ENCODE results near the gene TSGA10.
"Not testable (repeated sequence)": the region's sequence is repeated elsewhere in the genome, so short reads cannot be mapped to it uniquely, and the experiment has no call there.

TSGA10 gene, protein sequence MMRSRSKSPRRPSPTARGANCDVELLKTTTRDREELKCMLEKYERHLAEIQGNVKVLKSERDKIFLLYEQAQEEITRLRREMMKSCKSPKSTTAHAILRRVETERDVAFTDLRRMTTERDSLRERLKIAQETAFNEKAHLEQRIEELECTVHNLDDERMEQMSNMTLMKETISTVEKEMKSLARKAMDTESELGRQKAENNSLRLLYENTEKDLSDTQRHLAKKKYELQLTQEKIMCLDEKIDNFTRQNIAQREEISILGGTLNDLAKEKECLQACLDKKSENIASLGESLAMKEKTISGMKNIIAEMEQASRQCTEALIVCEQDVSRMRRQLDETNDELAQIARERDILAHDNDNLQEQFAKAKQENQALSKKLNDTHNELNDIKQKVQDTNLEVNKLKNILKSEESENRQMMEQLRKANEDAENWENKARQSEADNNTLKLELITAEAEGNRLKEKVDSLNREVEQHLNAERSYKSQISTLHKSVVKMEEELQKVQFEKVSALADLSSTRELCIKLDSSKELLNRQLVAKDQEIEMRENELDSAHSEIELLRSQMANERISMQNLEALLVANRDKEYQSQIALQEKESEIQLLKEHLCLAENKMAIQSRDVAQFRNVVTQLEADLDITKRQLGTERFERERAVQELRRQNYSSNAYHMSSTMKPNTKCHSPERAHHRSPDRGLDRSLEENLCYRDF

DNA sequence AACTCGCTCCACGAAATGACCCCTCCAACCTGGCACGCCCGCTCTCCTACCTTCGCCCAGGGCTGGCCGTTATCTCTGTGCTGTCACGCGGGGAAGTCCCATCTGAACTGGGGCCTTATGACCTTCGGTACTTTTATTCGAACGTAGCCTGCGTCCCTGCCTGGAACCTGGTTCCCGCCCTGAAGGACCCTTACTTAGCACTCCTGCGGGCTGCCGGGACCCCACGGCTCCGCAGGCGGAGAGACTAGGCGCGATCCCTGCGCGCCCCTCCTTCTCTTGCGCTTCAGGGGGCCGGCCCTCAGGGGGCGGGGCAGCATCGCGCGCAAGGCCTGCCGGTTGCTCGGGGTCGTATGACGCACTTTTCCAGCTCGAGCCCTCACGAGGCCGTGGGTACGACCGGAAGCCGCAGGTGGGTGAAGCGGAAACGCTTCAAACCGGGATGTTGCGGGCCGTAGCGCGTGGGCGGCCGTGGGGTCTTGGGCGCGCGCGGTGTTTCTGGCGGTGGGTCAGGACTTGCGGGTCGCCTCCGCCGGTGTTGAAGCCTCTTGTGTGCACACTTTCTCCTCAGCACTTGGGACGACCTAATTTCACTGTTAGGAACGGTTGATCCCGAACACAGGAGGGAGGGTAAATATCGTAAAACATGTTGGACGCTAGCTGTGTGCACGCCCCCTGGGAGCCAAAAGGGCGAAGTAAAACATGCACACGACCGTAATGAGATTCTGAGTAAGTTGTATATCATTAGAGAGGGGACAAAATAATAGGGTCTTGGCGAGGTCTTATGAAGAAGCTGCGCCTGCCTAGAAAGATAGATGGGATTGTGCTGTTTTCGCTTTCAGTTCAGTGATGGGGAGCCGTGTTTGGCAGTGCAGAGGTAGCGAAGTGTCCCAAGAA, at the start of gene TSGA10, which contains the start of gene LIPT1:
TSS of gene TSGA10 (minus strand) at position 300 of the 894 bp plus-strand sequence. CDS start 45,503 bp downstream, outside the sequence.
TSS of gene LIPT1 (plus strand) at position 325 of the 894 bp plus-strand sequence. CDS start 6,991 bp downstream, outside the sequence.
- peak; percentile 65 for DNase-seq (ENCODE audit: low read depth, low spot score)

DNA sequence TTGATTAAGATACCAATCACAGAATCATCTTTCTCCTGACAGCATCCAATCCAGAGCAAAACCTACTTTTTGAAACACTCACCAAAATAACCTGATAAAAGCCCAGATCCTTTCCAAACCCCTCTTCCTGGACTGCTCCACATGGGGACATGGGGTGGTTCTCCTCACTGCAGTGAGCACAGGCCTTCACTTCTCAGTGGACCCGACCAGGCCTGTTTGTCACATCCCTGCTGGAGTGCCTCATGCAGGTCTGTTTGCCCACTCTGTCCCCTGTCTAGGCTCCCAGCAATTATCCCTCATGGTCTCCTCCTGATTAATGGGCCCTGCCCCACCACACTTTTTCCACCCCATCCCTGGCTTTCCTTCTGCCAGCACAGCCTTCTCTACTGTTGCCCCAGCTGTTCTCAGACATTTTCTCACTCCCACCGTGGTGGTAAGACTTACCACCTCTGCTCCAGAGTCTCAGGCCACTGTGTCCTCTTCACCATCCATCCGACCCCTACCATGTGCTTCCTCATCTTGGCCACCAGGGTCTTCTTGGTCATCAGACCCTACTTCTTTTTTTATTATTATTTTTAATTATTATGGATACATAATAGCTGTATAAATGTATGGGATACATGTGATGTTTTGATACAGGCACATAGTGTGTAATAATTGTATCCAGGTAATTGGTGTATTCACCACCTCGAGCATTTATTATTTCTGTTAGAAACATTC, 47.4 kb upstream of the TSGA10 start:
- DNase-seq (ENCODE audit: low read depth, low spot score): no peak

DNA sequence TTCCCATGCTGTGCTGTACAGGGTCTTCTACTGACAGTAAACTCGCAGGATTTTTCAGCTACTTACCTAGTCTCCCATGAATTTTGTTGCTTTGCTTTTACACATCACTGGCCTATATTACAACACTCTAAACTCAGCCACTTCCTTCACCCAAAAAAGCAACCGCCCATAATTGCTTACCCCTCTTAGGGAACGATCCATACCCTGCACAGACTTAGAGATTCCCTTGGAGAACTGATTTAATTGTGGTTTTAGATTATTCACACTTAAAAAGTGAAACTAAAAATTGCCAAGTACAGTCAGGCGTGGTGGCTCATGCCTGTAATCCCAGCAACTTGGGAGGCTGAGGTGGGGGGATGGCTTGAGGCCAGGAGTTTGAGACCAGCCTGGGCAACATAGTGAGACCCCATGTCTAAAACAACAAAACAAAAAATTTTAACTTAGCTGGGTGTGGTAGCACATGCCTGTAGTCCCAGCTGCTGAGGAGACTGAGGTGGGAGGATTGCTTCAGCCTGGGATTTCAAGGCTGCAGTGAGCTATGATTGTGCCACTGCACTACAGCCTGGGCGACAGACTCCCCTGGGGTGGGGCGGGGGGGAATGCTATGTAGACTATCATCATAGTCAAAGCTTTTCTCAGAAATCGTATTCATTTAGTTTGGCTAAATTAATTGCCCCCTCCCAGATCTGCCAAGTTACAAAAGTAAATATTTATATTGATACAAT, 45.5 kb upstream of the TSGA10 start:
- no peak for DNase-seq (ENCODE audit: low read depth, low spot score)

DNA sequence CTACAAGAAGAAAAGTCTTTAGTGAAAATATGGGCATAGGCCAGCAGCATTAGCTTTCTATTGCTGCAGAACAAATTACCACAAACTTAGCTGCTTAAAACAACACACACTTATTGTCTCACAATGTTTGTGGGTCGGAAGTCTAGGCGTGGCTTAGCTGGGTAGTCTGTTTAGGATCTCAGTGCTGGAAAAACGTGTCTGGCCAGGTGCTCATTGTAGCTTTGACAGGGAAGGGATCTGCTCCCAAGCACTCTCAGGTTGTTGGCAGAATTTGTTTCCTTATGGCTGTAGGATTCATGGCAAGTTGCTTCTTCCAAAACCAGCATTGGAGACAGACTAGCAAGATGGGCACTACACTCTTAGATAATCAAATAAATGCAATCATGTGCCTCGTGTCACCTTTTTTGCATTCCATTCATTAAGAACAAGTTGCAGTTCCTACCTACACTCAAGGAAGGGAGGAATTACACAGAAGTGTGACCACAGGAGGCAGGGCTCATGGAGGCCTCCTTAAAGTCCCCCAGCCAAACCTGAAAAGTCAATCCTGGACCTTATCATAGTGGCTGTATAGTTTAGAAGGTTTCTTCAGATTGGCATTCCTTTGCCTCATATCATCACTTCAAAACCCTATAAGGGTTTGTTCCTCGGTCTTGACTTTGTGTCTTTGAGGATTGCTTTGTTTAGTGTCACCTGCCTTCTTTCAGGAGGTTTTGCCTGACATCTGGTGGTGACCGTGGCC, 43.5 kb upstream of the TSGA10 start:
- no peak for DNase-seq (ENCODE audit: low read depth, low spot score)

DNA sequence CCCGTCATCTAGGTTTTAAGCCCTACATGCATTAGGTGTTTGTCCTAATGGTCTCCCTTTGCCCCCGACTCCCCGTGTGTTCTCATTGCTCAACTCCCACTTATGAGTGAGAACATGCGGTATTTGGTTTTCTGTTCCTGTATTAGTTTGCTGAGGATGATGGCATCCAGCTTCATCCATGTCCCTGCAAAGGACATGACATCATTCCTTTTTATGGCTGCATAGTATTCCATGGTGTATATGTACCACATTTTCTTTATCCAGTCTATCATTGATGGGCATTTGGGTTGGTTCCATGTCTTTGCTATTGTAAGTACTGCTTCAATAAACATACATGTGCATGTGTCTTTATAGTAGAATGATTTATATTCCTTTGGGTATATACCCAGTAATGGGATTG, 37.6 kb upstream of the TSGA10 start:
- DNase-seq (ENCODE audit: low read depth, low spot score): not testable (repeated sequence)

DNA sequence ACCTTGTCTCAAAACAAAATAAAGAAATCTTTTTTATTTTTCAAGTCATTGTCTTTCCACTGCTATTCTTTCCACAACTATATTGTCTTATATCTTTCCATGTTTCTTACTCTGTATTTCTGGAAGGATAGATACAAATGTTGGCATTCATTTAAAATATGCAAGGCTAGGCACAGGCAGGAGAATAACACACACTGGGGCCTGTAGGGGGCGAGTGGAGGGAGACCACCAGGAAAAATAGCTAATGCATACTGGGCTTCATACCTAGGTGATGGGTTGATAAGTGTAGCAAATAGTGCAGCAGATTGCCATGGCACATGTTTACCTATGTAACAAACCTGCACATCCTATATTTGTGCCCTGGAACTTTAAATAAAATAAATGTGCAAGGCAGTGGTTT, 35.8 kb upstream of the TSGA10 start:
- DNase-seq (ENCODE audit: low read depth, low spot score): no peak

DNA sequence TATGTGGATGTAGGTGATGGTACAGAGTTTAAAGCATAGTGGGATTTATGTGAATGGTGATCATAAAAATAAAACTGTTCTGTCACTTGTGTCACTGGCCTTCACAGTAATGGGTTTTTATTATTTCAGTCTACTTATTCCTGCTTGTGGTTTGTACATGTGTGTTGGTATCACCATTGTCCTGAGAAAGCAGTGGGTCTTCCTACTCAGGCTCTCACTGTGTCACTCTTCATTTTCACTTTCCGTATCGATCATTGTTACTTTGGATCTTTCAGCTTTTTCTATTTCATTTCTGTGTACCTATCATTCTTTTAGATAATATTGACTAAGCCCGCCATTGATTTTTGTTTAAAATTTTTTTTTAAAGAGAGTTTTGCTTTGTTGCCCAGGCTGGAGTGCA, 33.6 kb upstream of the TSGA10 start:
- no peak for DNase-seq (ENCODE audit: low read depth, low spot score)

DNA sequence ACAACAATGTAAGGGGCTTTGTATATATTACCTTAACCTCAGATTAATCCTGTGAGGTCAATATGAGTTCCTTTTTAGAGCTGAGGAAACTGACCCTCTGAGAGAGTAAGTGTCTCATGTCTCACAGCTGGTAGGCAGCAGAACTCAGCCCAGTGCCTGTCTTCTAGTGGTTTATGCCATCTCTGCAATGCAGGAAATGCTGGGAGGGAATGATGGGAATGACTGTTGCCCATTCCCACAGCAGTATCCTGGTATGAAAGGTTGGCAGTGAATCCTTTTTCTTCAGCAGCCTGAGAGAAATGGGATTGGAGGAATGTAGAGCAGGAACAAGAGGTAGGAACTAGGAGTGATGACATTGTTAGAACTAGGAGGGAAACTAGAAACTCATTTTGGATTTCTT, 32.3 kb upstream of the TSGA10 start:
- no peak for DNase-seq (ENCODE audit: low read depth, low spot score)

DNA sequence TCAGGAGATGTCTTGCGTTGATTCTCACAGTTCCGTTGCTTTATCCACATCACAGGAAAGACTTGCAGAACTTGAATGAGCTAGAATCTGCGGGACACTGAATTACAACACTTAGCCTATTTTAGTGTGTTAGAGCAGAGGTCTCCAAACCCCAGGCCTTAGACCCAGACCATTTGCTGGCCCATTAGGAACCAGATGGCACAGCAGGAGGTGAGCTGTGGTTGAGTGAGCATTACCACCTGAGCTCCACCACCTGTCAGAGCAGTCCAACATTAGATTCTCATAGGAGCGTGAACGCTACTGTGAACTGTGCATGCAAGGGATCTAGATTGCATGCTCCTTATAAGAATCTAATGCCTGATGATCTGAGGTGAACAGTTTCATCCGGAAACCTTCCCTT, 30.1 kb upstream of the TSGA10 start:
- no peak for DNase-seq (ENCODE audit: low read depth, low spot score)

DNA sequence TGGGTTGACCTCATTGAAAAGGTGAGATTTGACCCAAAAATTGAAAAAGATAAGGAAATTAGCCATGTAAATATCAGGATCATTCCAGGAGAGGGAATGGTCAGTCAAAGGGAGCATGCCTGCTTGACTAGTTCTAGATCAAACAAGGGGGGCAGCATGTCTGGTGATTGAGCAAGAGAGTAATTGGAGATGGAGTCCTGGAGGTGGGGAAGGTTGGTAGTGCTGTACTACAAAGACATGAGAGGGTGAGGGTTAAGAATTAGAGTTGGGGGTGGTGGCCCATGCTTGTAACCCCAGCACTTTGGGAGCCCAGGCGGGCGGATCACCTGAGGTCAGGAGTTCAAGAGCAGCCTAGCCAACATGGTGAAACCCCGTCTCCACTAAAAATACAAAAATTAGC, 28.3 kb upstream of the TSGA10 start:
- no peak for DNase-seq (ENCODE audit: low read depth, low spot score)

DNA sequence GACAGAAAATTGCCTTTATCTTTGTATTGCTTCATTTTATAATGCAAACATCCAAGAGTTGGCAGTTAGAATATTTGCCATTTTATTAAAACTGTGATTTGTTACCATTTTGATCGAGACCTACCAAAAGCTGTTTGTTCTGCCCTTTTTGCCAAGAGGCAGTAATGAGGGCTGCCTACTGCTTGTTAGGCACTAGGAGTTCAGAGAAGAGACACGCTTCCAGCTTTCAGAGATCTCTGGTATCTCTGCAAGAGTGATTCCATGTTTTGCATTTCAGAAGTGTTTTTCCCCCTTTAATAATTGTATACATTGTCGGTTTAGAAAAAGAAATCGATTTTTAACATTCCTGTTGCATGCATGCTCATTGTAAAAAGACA, 26.9 kb upstream of the TSGA10 start:
- no peak for DNase-seq (ENCODE audit: low read depth, low spot score)

DNA sequence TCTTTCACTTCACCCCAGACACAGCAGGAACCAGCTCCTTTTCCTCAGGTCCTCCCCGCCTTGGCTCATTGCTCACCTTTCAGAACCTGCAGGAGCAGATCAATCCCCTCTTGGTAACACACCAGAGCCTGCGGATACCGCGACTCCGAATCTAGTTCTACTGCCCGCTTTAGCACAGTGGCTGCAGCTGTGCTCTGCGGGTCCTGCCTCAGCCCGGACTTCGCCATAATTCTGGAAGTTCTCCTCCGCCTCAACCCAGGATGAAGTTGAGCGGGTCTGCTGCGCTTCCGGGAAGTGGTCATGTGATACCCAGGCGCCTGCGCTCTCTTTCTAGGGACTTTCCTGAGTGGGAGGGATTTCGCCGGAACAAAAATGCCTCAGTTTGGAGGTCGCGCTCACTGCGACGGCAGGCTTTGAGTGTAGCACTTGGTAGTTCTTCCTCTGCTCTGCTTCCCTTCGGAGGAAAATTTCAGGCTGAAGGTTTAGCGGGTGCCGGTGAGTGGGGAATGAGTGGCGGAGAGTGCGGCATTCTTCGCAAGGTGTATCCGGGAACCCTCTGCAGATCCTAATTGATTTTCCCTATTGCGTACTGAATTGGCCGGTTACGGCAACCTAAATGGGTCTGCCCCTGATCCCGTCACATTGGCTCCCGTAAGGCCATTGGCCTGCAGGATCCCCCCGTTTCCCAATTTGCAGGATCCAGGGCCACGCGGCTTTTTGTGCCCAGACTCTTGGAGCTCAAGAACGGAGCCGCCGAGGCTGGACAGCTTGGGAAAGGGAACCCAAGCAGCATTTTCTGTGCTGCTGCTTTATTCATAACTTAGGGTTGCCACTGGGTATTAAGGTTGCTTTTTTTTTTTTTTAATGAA, 26.2 kb upstream of the TSGA10 start, which contains the start of the genes MITD1 and MRPL30:
TSS of gene MITD1 (minus strand) at position 304 of the 869 bp plus-strand sequence. CDS start at position 227, 77 bp downstream.
TSS of gene MRPL30 (plus strand) at position 430 of the 869 bp plus-strand sequence. CDS start 5,020 bp downstream, outside the sequence.
- DNase-seq (ENCODE audit: low read depth, low spot score): peak; percentile 90

DNA sequence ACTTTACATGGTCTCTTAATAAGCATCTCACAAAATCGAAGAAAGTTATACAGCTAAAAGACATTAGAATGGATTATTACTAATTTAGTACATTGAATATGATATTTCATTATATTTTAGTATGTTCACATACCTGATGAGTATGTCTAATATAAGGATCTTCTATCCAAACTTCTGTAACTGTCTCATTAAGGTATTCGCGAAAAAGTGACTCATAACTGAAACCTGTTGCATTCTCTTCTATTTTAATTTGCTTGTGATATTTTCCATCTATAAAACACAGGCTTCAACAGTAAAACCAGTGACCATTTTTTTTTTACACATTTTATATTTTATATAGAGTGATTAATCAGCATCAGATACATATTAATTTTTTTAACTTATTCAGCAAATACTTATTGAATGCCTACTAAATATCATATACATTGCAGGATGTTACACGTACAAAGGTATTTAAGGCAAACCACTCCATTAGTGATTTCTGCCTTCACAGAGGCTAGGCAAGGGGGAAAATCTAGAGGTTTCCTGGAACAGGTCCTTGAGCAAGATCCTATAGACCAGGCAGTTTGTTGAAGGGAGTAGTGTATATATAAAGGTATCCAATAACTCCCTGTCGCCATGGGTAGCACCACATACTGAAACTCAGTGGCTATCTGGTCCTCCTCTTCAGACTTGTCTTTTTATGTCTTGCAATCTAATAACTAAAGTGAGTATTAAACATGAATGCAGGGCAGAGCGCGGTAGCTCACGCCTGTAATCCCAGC, 16.8 kb upstream of the TSGA10 start:
- DNase-seq (ENCODE audit: low read depth, low spot score): no peak

DNA sequence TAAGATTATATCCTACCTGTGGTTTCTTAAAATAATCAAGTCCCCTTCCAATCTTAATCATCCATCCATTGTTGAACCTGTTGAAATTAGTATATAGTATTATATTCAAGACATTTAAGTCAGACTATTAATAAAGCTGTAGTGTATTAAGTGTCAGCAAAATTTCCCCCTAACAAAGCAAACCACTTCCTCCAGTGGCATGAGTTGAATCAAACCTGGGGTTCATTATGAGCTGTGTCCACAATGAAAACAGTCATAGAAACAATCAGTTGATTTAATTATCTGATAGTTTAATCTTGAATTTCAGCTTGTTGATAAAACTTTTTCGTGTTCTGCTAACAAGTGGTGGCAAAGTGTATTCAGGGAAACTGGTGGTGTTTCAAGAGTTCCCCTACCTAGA, 14.8 kb upstream of the TSGA10 start:
- DNase-seq (ENCODE audit: low read depth, low spot score): no peak

DNA sequence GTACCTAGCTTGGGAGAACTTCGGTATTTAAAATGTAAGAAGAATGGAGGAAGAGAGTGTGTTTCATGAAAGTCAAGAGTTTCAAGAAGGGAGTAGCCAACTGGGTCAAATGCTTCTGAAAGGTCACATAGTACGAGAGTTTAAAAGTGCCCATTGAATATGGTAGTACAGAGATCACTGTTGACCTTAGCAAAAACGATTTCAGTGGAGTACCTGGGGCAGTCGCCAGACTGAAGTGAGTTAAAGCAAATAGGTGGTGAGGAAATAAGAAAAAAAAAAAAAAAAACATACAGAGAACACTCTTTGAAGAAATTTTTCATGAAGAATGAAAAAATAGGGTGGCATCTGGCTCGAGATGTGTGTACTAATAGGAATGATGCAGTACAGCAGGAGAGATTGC, 11.5 kb upstream of the TSGA10 start:
- no peak for DNase-seq (ENCODE audit: low read depth, low spot score)

DNA sequence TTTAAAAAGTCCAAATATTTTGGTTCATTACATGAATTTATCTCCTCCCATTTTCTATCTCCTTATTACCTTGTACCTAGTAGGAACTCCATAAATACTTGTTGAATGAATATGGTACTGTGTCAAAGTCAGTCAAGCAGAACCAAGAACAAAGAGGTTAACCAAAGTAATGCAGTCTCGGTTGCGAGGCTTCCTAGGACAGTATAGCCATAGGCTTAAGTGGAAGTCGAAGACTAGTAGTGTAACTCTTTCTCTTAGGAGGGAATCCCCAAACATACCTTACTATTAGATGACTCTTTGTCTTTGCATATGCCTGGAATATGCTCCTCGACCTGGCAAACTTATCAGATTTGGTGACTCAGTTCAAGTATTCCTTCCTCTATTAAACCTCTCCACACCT, 4.9 kb upstream of the TSGA10 start:
- no peak for DNase-seq (ENCODE audit: low read depth, low spot score)

DNA sequence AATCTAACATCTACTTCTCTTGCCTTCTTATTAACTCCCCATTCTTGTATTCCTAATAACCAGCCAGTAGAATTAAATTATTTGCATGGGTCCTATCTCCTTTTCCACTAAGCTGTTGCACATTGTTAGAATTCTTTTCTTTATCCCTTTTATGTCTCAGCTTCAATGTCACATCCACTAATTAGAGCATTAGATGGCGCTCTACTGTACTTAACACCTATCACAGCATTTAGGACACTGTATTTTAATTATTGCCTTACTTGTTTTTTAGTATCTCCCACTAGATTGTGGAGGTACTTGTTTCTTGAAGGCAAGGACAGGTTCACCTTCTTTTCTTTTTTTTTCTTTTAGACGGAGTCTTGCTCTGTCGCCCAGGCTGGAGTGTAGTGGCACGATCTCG, 3.9 kb upstream of the TSGA10 start:
- DNase-seq (ENCODE audit: low read depth, low spot score): no peak

DNA sequence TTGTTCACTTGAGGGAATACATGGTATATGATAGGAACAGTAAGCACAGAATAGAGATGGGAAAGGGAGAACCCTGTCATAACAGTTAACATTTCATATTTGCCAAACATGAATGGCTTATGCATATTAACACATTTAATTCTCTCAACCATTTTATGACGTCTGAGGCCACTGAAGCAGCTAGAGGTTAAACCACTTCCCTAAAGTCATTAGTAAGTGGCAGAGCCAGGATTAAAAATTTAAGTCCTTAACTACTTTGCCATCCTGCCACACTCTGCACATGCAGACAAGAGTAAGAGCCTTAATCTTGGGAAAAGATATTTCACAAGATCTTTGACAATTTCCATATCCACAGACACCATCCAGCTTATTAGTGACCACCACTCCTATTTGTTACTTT, 2.1 kb upstream of the TSGA10 start:
- no peak for DNase-seq (ENCODE audit: low read depth, low spot score)
